Gastroesophageal sphincter (tissue), 3 donors: Measurements from ENCODE around the gene GCK.

ENCODE experiments used
- POLR2A ChIP-seq, 2 donors: fragments of 450-650 bp; IDR thresholded peaks; one replicate each; pipeline ENCODE4 v1.6.1; 2017; ENCODE audit warnings: antibody characterized with exemption in 2 of 2, mild to moderate bottlenecking in 2 of 2, moderate library complexity in 1 of 2
- TF ChIP-seq, protein P1 (sequence below), 4 experiments: fragments of 200-600 bp in 2 of 4; fragments of 450-650 bp in 2 of 4; sonication (generic) in 1 of 4; IDR thresholded peaks; one replicate each; pipeline ENCODE4 v1.5.1; 2017 to 2019; ENCODE audit warnings: antibody characterized with exemption in 4 of 4, mild to moderate bottlenecking in 2 of 4, moderate library complexity in 2 of 4

DNA sequence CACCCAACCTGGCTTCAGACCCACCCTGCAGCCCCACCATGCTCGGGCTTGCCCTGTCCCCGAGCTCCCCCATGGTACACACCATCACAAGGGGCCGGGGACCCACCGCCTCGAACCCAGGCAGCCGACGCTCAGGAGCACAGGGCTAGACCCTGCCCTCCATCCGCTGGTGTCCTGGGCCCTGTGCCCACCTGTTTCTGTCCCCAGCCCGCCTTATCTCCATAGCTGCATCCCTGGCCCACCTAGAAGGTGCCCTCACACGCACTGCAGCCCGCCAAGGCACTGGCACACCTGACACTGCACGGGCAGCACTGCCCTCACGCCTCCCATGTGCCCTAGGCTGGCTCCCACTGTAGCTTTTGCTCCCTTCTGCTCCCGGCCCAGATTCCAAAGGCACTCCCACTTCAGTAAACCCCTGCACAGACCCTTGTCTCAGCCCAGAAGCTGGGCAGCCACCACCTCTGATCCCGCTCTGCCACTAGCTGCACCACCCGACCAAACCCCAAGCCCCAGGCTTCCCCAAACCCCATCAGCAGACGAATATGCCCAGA, 28.7 kb upstream of the GCK start:
- TF ChIP-seq, protein P1, sequence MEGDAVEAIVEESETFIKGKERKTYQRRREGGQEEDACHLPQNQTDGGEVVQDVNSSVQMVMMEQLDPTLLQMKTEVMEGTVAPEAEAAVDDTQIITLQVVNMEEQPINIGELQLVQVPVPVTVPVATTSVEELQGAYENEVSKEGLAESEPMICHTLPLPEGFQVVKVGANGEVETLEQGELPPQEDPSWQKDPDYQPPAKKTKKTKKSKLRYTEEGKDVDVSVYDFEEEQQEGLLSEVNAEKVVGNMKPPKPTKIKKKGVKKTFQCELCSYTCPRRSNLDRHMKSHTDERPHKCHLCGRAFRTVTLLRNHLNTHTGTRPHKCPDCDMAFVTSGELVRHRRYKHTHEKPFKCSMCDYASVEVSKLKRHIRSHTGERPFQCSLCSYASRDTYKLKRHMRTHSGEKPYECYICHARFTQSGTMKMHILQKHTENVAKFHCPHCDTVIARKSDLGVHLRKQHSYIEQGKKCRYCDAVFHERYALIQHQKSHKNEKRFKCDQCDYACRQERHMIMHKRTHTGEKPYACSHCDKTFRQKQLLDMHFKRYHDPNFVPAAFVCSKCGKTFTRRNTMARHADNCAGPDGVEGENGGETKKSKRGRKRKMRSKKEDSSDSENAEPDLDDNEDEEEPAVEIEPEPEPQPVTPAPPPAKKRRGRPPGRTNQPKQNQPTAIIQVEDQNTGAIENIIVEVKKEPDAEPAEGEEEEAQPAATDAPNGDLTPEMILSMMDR (IDR thresholded peaks at IDR 0.05): no peak
- no peak for TF ChIP-seq POLR2A (IDR thresholded peaks at IDR 0.05)
